ENCODE data around the gene PGF.

The PGF gene

DNA sequence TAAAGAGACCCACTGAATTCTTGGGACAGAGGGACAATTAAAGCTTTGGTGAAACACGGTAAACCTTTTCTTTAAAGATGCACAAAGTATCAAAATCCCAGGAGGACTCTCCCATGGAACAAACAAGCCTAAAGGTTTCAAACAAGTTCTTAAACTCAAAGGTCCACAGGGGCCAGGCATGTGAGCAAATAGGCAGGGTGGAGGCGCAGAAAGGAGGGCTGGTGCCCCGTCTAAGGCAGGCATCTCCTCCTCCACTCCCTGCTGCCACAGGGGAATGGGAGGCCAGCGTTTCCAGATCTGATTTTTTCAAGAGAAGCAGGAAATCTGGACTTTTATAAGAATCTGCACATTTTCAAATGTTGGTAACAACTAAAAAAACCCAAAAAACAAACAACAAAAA lies 40.0 kb downstream of the PGF start:
- no peak for DNase-seq
- Mint-ChIP-seq H3K27ac (no peak overlapping the region), H3K9me3 (no peaks in the 10 kb centered on the region), H3K36me3 (ENCODE audit: low read depth) (no peaks in the 10 kb centered on the region), H3K27me3 (ENCODE audit: low read depth, poor library complexity) (peaks cover 2% of the 10 kb centered on the region), H3K4me3 (no peak overlapping the region), H3K4me1 (peaks cover 23% of the 10 kb centered on the region)
- TF ChIP-seq, protein P1, sequence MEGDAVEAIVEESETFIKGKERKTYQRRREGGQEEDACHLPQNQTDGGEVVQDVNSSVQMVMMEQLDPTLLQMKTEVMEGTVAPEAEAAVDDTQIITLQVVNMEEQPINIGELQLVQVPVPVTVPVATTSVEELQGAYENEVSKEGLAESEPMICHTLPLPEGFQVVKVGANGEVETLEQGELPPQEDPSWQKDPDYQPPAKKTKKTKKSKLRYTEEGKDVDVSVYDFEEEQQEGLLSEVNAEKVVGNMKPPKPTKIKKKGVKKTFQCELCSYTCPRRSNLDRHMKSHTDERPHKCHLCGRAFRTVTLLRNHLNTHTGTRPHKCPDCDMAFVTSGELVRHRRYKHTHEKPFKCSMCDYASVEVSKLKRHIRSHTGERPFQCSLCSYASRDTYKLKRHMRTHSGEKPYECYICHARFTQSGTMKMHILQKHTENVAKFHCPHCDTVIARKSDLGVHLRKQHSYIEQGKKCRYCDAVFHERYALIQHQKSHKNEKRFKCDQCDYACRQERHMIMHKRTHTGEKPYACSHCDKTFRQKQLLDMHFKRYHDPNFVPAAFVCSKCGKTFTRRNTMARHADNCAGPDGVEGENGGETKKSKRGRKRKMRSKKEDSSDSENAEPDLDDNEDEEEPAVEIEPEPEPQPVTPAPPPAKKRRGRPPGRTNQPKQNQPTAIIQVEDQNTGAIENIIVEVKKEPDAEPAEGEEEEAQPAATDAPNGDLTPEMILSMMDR (IDR thresholded peaks at IDR 0.05) = no peak

DNA sequence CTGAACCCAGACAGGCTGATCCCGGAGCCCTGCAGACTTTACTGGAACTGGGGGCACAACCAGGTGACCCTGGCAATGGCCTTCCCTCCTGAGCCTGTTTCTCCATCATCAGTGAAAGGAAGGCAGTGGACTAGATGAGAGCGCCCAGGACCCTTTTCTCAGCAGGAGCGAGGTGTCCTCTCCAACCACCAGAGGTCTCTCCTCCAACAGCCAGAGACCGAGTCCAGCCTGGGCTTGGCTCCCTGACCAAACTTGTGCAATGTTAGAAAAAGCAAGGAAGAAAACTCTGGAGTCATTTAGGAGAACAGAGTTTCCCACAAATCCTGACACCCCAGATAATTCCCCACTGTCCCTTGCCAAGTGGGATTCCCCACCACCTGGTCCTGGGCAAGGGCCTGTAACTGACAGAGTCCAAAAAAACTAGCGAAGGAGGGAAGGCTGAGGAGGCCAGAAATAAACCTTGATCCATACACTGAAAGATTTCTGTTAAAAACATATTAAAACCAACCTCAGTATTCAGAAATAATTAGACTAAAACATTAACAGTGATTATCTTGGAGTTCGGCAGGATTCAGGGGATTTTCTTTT lies 41.3 kb downstream of the PGF start:
- Mint-ChIP-seq H3K4me3 (no peak overlapping the region), H3K27ac (no peak overlapping the region), H3K9me3 (no peaks in the 10 kb centered on the region), H3K27me3 (ENCODE audit: low read depth, poor library complexity) (peaks cover 2% of the 10 kb centered on the region), H3K4me1 (peaks cover 26% of the 10 kb centered on the region), H3K36me3 (ENCODE audit: low read depth) (no peaks in the 10 kb centered on the region)
- peak; percentile 56 for DNase-seq
- TF ChIP-seq, protein P1 (IDR thresholded peaks at IDR 0.05) = peak; percentile 53

GRCh38 chr14:74913393-74913910 lies 41.9 kb downstream of the PGF start:
- Mint-ChIP-seq H3K4me3 (no peak overlapping the region), H3K27me3 (ENCODE audit: low read depth, poor library complexity) (peaks cover 2% of the 10 kb centered on the region), H3K4me1 (peaks cover 32% of the 10 kb centered on the region), H3K36me3 (ENCODE audit: low read depth) (no peaks in the 10 kb centered on the region), H3K9me3 (no peaks in the 10 kb centered on the region), H3K27ac (no peak overlapping the region)
- TF ChIP-seq, protein P1 (IDR thresholded peaks at IDR 0.05) = no peak
- DNase-seq = no peak

DNA sequence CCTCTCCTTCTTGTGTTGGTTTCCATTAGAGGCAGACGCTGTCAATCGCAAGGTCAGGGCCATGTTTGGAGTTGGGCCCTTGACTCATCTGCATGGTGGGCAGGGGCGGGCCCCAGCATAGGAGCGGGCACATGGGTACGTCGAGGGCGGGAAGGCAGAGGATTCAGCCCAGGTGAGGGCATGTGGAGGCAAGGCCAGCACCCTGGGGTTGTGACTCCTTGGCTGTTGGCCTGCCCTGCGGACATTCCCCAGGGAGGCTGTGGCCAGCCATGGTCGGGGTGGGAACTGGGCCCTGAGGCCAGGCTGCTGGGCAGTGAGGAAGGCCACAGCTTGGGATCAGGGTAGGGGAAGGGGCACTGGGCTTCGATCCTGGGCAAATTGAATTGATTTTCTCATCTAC lies 42.6 kb downstream of the PGF start:
- no peaks in the 10 kb centered on the region for H3K9me3 Mint-ChIP-seq
- no peak overlapping the region for H3K27ac Mint-ChIP-seq
- no peak for DNase-seq
- TF ChIP-seq, protein P1 (IDR thresholded peaks at IDR 0.05) = no peak
- H3K4me1 Mint-ChIP-seq = peaks cover 38% of the 10 kb centered on the region
- H3K27me3 Mint-ChIP-seq (ENCODE audit: low read depth, poor library complexity) = peaks cover 2% of the 10 kb centered on the region
- no peak overlapping the region for H3K4me3 Mint-ChIP-seq
- no peaks in the 10 kb centered on the region for H3K36me3 Mint-ChIP-seq (ENCODE audit: low read depth)

DNA sequence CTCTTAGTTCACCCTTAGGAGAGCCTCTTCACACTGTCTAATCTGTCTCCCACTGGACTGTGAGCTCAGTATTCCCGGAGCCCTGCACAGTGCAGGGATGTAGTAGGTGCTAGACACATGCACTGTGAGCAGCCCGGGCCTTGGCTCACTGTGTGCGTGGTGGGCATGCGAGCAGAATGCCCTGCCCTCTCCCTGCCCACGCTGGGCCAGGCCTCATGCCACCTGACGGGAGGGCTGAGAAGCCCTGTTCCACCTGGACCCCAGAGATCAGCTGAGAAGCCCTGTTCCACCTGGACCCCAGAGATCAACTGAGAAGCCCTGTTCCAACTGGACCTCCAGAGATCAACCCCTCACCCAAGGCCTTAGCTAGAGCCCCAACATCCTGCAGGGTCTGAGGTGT lies 43.3 kb downstream of the PGF start:
- H3K9me3 Mint-ChIP-seq = no peaks in the 10 kb centered on the region
- peaks cover 2% of the 10 kb centered on the region for H3K27me3 Mint-ChIP-seq (ENCODE audit: low read depth, poor library complexity)
- H3K4me3 Mint-ChIP-seq = no peak overlapping the region
- TF ChIP-seq, protein P1 (IDR thresholded peaks at IDR 0.05) = no peak
- H3K4me1 Mint-ChIP-seq = peaks cover 36% of the 10 kb centered on the region
- H3K36me3 Mint-ChIP-seq (ENCODE audit: low read depth) = no peaks in the 10 kb centered on the region
- no peak for DNase-seq
- no peak overlapping the region for H3K27ac Mint-ChIP-seq

DNA sequence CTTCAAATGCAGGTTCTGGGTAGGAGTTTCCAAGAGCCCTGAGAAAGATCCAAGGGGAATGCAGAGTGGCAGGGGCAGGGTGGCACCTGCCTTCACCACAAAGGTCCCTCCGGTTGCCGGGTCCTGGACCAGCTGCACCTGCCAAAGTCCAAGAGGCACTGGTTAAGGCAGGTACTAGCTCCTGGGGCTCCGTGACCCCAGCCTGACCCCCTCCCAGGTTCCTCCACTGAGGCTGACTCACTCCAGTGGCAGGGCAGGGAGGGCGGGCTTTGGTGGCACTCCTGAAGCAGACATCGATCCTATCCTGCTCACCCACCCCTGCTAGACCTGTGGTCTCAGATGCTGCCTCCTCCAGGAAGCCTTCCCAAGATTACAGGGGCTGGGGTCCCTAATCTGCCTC lies 43.7 kb downstream of the PGF start:
- no peaks in the 10 kb centered on the region for H3K9me3 Mint-ChIP-seq
- no peak overlapping the region for H3K27ac Mint-ChIP-seq
- DNase-seq = no peak
- H3K4me3 Mint-ChIP-seq = no peak overlapping the region
- no peaks in the 10 kb centered on the region for H3K36me3 Mint-ChIP-seq (ENCODE audit: low read depth)
- TF ChIP-seq, protein P1 (IDR thresholded peaks at IDR 0.05) = no peak
- H3K4me1 Mint-ChIP-seq = peaks cover 32% of the 10 kb centered on the region
- peaks cover 2% of the 10 kb centered on the region for H3K27me3 Mint-ChIP-seq (ENCODE audit: low read depth, poor library complexity)

All from nephron progenitor cell (in vitro differentiated cells).